Parathyroid adenoma (tissue), 2 donors: ENCODE measurements around the gene TMEM126B.
"Not testable (repeated sequence)": the region's sequence is repeated elsewhere in the genome, so short reads cannot be mapped to it uniquely, and the experiment has no call there.

ENCODE experiments used
- H2AFZ ChIP-seq: fragments of 300-600 bp; sonication (generic); one replicate; pipeline ENCODE4 v1.7.0; 2017; ENCODE audit warnings: antibody characterized with exemption, mild to moderate bottlenecking
- H3K27ac ChIP-seq: fragments of 300-600 bp; sonication (generic); one replicate; pipeline ENCODE4 v1.7.0; 2017
- H3K27me3 ChIP-seq: fragments of 300-600 bp; sonication (generic); one replicate; pipeline ENCODE4 v1.7.0; 2017; ENCODE audit warnings: low read length; ENCODE audit not compliant: control insufficient read depth, insufficient read depth
- H3K36me3 ChIP-seq: fragments of 300-600 bp; sonication (generic); one replicate; pipeline ENCODE4 v1.7.0; 2017; ENCODE audit warnings: low read length; ENCODE audit not compliant: control insufficient read depth, insufficient read depth
- H3K4me1 ChIP-seq: fragments of 300-600 bp; sonication (generic); one replicate; pipeline ENCODE4 v1.7.0; 2017; ENCODE audit warnings: control low read depth
- H3K4me2 ChIP-seq: fragments of 300-600 bp; sonication (generic); one replicate; pipeline ENCODE4 v1.7.0; 2017; ENCODE audit warnings: low read length
- H3K4me3 ChIP-seq: fragments of 300-600 bp; sonication (generic); one replicate; pipeline ENCODE4 v1.7.0; 2017; ENCODE audit warnings: low read depth, low read length
- H3K79me2 ChIP-seq: fragments of 300-600 bp; sonication (generic); one replicate; pipeline ENCODE4 v1.7.0; 2017; ENCODE audit warnings: control low read depth
- H3K9ac ChIP-seq: fragments of 300-600 bp; sonication (generic); one replicate; pipeline ENCODE4 v1.7.0; 2017; ENCODE audit warnings: mild to moderate bottlenecking
- H3K9me3 ChIP-seq: fragments of 300-600 bp; sonication (generic); one replicate; pipeline ENCODE4 v1.7.0; 2017; ENCODE audit warnings: low read length; ENCODE audit not compliant: control insufficient read depth
- TF ChIP-seq, protein P1 (sequence below): fragments of 300-600 bp; sonication (generic); IDR thresholded peaks from one replicate; pipeline ENCODE4 v1.7.0; 2017; ENCODE audit warnings: antibody characterized with exemption, mild to moderate bottlenecking
- donor health status: primary hyperparathyroidism.

Gene TMEM126B

DNA sequence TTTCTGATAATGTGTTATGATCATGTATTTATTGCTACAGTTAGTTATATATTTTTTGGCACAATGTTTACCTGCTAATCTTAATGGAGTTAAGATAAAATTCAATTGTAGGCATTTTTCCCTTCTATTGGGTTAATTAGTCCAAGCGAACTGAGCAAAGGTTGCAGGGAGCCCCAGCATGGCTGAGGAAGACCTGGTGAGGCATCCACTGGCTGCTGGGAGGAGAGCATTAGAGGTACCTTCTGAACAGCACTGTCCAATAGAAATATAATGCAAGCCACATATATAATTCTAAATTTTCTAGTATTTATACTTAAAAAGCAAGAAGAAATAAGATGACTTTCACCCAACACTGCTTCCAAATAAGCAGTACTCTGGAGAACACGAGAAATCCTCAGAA is 18.7 kb downstream of the TMEM126B start:
- peak overlapping the region; percentile 71 for H3K27ac ChIP-seq
- no peaks in the 10 kb centered on the region for H3K9me3 ChIP-seq
- no peaks in the 10 kb centered on the region for H3K4me1 ChIP-seq
- no peaks in the 10 kb centered on the region for H3K79me2 ChIP-seq
- peak overlapping the region; percentile 78 for H3K4me3 ChIP-seq
- H3K9ac ChIP-seq = no peak overlapping the region
- TF ChIP-seq, protein P1, sequence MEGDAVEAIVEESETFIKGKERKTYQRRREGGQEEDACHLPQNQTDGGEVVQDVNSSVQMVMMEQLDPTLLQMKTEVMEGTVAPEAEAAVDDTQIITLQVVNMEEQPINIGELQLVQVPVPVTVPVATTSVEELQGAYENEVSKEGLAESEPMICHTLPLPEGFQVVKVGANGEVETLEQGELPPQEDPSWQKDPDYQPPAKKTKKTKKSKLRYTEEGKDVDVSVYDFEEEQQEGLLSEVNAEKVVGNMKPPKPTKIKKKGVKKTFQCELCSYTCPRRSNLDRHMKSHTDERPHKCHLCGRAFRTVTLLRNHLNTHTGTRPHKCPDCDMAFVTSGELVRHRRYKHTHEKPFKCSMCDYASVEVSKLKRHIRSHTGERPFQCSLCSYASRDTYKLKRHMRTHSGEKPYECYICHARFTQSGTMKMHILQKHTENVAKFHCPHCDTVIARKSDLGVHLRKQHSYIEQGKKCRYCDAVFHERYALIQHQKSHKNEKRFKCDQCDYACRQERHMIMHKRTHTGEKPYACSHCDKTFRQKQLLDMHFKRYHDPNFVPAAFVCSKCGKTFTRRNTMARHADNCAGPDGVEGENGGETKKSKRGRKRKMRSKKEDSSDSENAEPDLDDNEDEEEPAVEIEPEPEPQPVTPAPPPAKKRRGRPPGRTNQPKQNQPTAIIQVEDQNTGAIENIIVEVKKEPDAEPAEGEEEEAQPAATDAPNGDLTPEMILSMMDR = no peak
- H2AFZ ChIP-seq = peak overlapping the region; percentile 89
- no peaks in the 10 kb centered on the region for H3K36me3 ChIP-seq
- H3K27me3 ChIP-seq = no peaks in the 10 kb centered on the region
- peak overlapping the region; percentile 86 for H3K4me2 ChIP-seq

DNA sequence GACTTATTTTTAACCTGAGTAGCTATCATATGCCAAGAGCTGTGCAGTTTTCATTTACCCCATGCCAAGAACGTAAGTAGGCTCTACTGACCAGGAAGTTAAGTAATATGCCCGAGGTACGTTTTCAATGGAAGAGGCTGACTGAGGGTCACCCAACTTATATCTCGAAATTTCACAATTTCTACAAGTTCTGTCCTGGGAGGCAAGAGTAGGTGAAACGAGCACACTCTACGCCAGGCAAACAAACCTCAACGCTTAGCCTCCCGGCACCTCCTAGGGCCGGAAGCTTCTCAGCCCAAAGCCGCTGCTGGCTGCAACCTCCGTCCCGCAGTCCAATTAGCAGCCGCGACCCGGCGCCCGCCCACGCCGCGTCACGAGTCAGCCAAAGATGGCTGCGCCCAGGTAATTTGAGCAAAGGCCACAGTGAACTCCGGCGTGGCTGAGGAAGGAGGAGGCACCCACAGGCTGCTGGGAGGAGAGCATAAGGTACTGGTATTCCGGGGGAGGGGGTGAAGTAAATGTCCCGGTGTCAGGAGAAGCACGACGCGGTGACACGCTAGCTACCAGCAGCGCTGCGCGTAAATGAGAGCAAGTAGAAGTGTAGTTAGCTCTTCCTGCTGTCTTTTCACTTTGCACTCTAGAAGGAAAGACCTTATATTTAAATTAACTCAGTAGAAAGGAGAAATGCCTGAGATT is 19.4 kb downstream of the TMEM126B start, which contains the start of gene TMEM126A:
TSS of gene TMEM126A (plus strand) at position 364 of the 696 bp plus-strand sequence. CDS start 2,289 bp downstream, outside the sequence.
- H3K4me2 ChIP-seq = peak within 1 kb of the TSS; percentile 86
- H3K79me2 ChIP-seq = no peaks in the 10 kb centered on the region
- H3K4me1 ChIP-seq = no peaks in the 10 kb centered on the region
- TF ChIP-seq, protein P1 = no peak
- peak within 1 kb of the TSS; percentile 71 for H3K27ac ChIP-seq
- no peak within 1 kb of the TSS for H3K9ac ChIP-seq
- H3K9me3 ChIP-seq = no peaks in the 10 kb centered on the region
- no peaks in the 10 kb centered on the region for H3K27me3 ChIP-seq
- no peaks in the 10 kb centered on the region for H3K36me3 ChIP-seq
- peak within 1 kb of the TSS; percentile 89 for H2AFZ ChIP-seq
- peak within 1 kb of the TSS; percentile 78 for H3K4me3 ChIP-seq

DNA sequence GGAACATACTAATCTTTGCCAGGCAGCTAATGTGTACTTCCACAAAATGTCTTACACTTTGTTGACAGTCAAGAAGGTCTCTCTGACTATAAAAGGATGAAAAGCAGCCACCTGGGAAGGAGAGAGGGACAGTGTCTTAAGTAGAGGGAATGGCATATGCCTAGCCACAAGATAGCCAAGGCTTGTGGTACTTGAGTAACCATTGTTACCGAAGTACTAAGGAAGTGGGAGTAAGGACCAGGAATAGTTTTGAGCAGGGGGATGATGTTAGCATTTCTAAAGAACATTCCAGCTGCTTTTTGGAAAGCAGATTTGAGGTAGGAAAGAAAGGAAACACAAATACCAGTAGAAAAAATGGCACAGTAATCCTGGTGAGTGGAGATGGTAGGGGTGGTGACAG is 22.7 kb downstream of the TMEM126B start:
- Histone ChIP-seq H3K36me3 (no peaks in the 10 kb centered on the region), H3K9me3 (no peaks in the 10 kb centered on the region), H3K79me2 (no peaks in the 10 kb centered on the region), H3K4me3 (no peak overlapping the region), H3K4me2 (no peak overlapping the region), H3K9ac (no peak overlapping the region), H2AFZ (no peak overlapping the region), H3K27ac (no peak overlapping the region), H3K4me1 (no peaks in the 10 kb centered on the region), H3K27me3 (no peaks in the 10 kb centered on the region)
- TF ChIP-seq, protein P1 = no peak

DNA sequence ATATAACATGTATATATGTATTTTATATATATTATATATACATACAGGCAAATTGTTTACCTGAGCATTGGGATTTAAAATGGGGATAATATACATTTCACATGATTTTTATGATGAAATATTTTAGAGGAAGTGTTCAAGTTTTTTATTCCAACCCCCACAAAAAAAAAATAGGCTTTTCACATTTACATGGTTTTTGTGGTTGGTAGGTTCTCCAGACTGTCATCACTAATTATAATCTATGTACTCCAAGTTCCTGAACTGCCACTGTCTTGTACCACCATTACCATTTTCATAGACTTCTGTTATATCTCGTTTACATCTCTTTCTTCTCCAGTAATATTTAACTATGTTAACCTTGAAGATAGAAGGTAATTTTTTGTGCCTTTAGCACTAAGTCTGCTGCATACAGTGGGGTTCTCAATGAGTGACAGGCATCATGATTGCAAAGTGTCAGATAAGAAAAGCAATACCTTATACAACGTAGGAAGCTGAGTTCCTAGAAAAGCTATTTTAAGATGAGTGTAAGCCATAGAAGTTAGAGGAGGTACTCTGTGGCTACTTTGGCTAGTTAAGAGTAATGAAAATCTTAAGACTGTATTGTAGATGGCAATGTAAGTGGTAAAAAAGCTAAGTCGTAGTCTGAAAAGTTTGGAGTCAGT is 24.5 kb downstream of the TMEM126B start:
- H2AFZ ChIP-seq = no peak overlapping the region
- H3K79me2 ChIP-seq = no peaks in the 10 kb centered on the region
- no peaks in the 10 kb centered on the region for H3K36me3 ChIP-seq
- H3K9ac ChIP-seq = no peak overlapping the region
- no peaks in the 10 kb centered on the region for H3K9me3 ChIP-seq
- no peaks in the 10 kb centered on the region for H3K4me1 ChIP-seq
- H3K4me3 ChIP-seq = no peak overlapping the region
- H3K27ac ChIP-seq = no peak overlapping the region
- H3K27me3 ChIP-seq = no peaks in the 10 kb centered on the region
- no peak overlapping the region for H3K4me2 ChIP-seq
- TF ChIP-seq, protein P1 = no peak

DNA sequence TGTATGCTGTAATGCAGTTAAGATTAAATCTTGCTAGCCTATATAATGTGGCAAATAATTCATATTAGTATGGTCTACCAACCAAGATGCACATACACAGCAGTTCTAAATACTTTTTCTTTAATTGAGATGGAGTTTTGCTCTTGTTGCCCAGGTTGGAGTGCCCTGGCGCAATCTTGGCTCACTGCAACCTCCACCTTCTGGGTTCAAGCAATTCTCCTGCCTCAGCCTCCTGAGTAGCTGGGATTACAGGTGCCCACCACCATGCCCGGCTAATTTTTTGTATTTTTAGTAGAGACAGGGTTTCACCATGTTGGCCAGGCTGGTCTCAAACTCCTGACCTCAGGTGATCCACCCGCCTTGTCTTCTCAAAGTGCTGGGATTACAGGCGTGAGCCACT is 25.9 kb downstream of the TMEM126B start:
- H3K4me3 ChIP-seq, H3K79me2 ChIP-seq, H3K4me1 ChIP-seq, H3K36me3 ChIP-seq, H3K9me3 ChIP-seq, H3K27me3 ChIP-seq, H3K27ac ChIP-seq, H3K4me2 ChIP-seq, H3K9ac ChIP-seq, H2AFZ ChIP-seq: not testable (repeated sequence)
